HepG2 (cell line): ENCODE results near the gene CCDC97. TPM values are rescaled to one million over a fixed set of nuclear protein-coding genes. Genes with fewer than 3 reads are reported as not detected.

Experiments used
- ATAC-seq: fragments of 200-7000 bp; cut with Tn5 transposase; 3 replicates; pipeline ENCODE4 v1.9.1; 2020; ENCODE audit warnings: mild to moderate bottlenecking, moderate library complexity
- BruUV-seq: library from RNA; stranded (reverse); fragments of 400-500 nt; replicated peaks from 2 replicates; lab custom pipeline; 2021; lab: Mats Ljungman, UMichigan
- CTCF ChIA-PET: fragments of 300-600 bp; formaldehyde crosslinking; extraction: SDS; loops from one replicate; lab custom pipeline; 2021; ENCODE audit warnings: low total read pairs, inconsistent platforms, low intra/inter-chr PET ratio; lab: Yijun Ruan, JAX
- POLR2A ChIA-PET: fragments of 350-600 bp; sonication (Branson Sonifier 250); formaldehyde crosslinking; loops from one replicate; lab custom pipeline; 2020; ENCODE audit warnings: antibody characterized with exemption, inconsistent platforms; lab: Yijun Ruan, JAX
- DNase-seq: peaks from one replicate; pipeline ENCODE4 v3.0.0-alpha.2; 2015; ENCODE audit warnings: low spot score
- FAIRE-seq: peaks from 3 replicates; lab custom pipeline; 2011; peaks lifted over from hg19 to GRCh38; lab: Jason Lieb, UNC
- H2AFZ ChIP-seq: one replicate; pipeline ENCODE4 v1.6.1; 2011; ENCODE audit warnings: low read length, inconsistent platforms
- H3K27ac ChIP-seq: fragments of 300-600 bp; 3 replicates; pipeline ENCODE4 v1.8.0; 2011; ENCODE audit warnings: mixed run types, mild to moderate bottlenecking, mixed read lengths, low read length, inconsistent platforms; ENCODE audit not compliant: insufficient read depth; ENCODE audit errors: extremely low read length
- H3K27me3 ChIP-seq, 2 experiments: fragments of 200-600 bp in 1 of 2; 2 replicates in 1 of 2; 3 replicates in 1 of 2; pipeline versions ENCODE4 v1.6.0 to v1.8.0; 2011; ENCODE audit warnings: low read length in 2 of 2, mild to moderate bottlenecking in 2 of 2, moderate library complexity in 2 of 2, inconsistent platforms in 1 of 2; ENCODE audit not compliant: insufficient read depth in 2 of 2, control insufficient read depth in 1 of 2
- H3K36me3 ChIP-seq, 2 experiments: fragments of 200-600 bp in 1 of 2; replicated peaks in 1 of 2; 2 replicates in 1 of 2; 3 replicates in 1 of 2; pipeline versions ENCODE4 v1.5.1 to v1.8.0; 2011; ENCODE audit warnings: low read length in 2 of 2, inconsistent platforms in 1 of 2; ENCODE audit not compliant: insufficient read depth in 2 of 2, control insufficient read depth in 1 of 2
- H3K4me1 ChIP-seq: 2 replicates; pipeline ENCODE4 v1.5.1; 2012; ENCODE audit warnings: low read length, inconsistent platforms; ENCODE audit not compliant: insufficient read depth
- H3K4me2 ChIP-seq: 2 replicates; pipeline ENCODE4 v1.6.0; 2011; ENCODE audit warnings: low read depth, low read length, inconsistent platforms
- H3K4me3 ChIP-seq, 3 experiments: fragments of 200-600 bp in 1 of 3; sonication (generic), shearing (Covaris generic) in 1 of 3; replicated peaks in 1 of 3; 2 replicates each; pipeline ENCODE4 v1.5.1; 2011 to 2016; ENCODE audit warnings: low read length in 3 of 3, inconsistent platforms in 2 of 3, low read depth in 2 of 3, mild to moderate bottlenecking in 2 of 3, control low read depth in 1 of 3, mixed read lengths in 1 of 3; ENCODE audit not compliant: insufficient read depth in 1 of 3
- H3K79me2 ChIP-seq: one replicate; pipeline ENCODE4 v1.6.1; 2011; ENCODE audit warnings: low read length, inconsistent platforms; ENCODE audit not compliant: insufficient read depth
- H3K9ac ChIP-seq: 2 replicates; pipeline ENCODE4 v1.6.0; 2011; ENCODE audit warnings: mild to moderate bottlenecking, low read depth, low read length, inconsistent platforms; ENCODE audit not compliant: insufficient read depth
- H3K9me3 ChIP-seq: 2 replicates; pipeline ENCODE4 v1.5.1; 2012; ENCODE audit warnings: mild to moderate bottlenecking, low read length
- H4K20me1 ChIP-seq: 2 replicates; pipeline ENCODE4 v1.6.0; 2011; ENCODE audit warnings: inconsistent platforms, mild to moderate bottlenecking, low read length, moderate library complexity; ENCODE audit not compliant: insufficient read depth
- CREB3 ChIP-seq: sonication (generic); formaldehyde crosslinking; IDR thresholded peaks from 2 replicates; pipeline ENCODE4 v1.5.0; 2020; ENCODE audit warnings: missing genetic modification reagents
- EEA1 ChIP-seq: sonication (generic); formaldehyde crosslinking; IDR thresholded peaks from 2 replicates; pipeline ENCODE4 v1.5.1; 2020; ENCODE audit warnings: mild to moderate bottlenecking, missing genetic modification reagents, borderline replicate concordance
- EHMT2 ChIP-seq: fragments of 200-600 bp; sonication (generic); IDR thresholded peaks from 2 replicates; pipeline ENCODE4 v1.7.0; 2017; ENCODE audit warnings: antibody characterized with exemption, low read depth, low read length, borderline replicate concordance
- FOXA1 ChIP-seq, 2 experiments: fragments of 450-650 bp in 1 of 2; sonication (generic) in 1 of 2; formaldehyde crosslinking in 1 of 2; IDR thresholded peaks; 2 replicates each; pipeline versions ENCODE4 v1.4.0 to v1.6.1; 2016 to 2020; ENCODE audit warnings: missing genetic modification reagents in 1 of 2
- KDM5B ChIP-seq: sonication (generic); formaldehyde crosslinking; IDR thresholded peaks from 2 replicates; pipeline ENCODE4 v1.4.0; 2020; ENCODE audit warnings: missing genetic modification reagents, mild to moderate bottlenecking, borderline replicate concordance
- NCOR1 ChIP-seq: fragments of 200-600 bp; sonication (generic); IDR thresholded peaks from 2 replicates; pipeline ENCODE4 v1.7.0; 2017; ENCODE audit warnings: antibody characterized with exemption, low read length, borderline replicate concordance
- SKIL ChIP-seq: sonication (generic); formaldehyde crosslinking; IDR thresholded peaks from 2 replicates; pipeline ENCODE4 v1.8.0; 2022; ENCODE audit warnings: missing genetic modification reagents, mild to moderate bottlenecking, moderate library complexity, borderline replicate concordance
- SMARCE1 ChIP-seq: fragments of 450-650 bp; IDR thresholded peaks from 2 replicates; pipeline ENCODE4 v1.6.1; 2017; ENCODE audit warnings: borderline replicate concordance
- STAT5B ChIP-seq: sonication (generic); formaldehyde crosslinking; IDR thresholded peaks from 2 replicates; pipeline ENCODE4 v1.4.0; 2020; ENCODE audit warnings: missing genetic modification reagents
- TARDBP ChIP-seq: sonication (generic); formaldehyde crosslinking; IDR thresholded peaks from 2 replicates; pipeline ENCODE4 v1.8.0; 2022; ENCODE audit warnings: mild to moderate bottlenecking, missing genetic modification reagents
- TRIM24 ChIP-seq: sonication (generic); formaldehyde crosslinking; IDR thresholded peaks from 2 replicates; pipeline ENCODE4 v1.8.0; 2022; ENCODE audit warnings: mild to moderate bottlenecking, missing genetic modification reagents
- WIZ ChIP-seq: sonication (generic); formaldehyde crosslinking; IDR thresholded peaks from 2 replicates; pipeline ENCODE4 v1.5.1; 2020; ENCODE audit warnings: mild to moderate bottlenecking, missing genetic modification reagents
- ZFP41 ChIP-seq: sonication (generic); formaldehyde crosslinking; IDR thresholded peaks from 2 replicates; pipeline ENCODE4 v1.4.0; 2020; ENCODE audit warnings: mild to moderate bottlenecking, missing genetic modification reagents, borderline replicate concordance
- ZNF205 ChIP-seq: IDR thresholded peaks from 2 replicates; pipeline ENCODE4 v1.6.1; 2018; ENCODE audit warnings: missing biosample characterization, missing genetic modification reagents
- ZNF503 ChIP-seq: sonication (generic); formaldehyde crosslinking; IDR thresholded peaks from 2 replicates; pipeline ENCODE4 v1.4.0; 2020; ENCODE audit warnings: missing genetic modification reagents
- ZNF580 ChIP-seq: IDR thresholded peaks from 2 replicates; pipeline ENCODE4 v1.6.1; 2016; ENCODE audit warnings: low read depth, borderline replicate concordance
- ZNF597 ChIP-seq: sonication (generic); formaldehyde crosslinking; IDR thresholded peaks from 2 replicates; pipeline ENCODE4 v1.5.0; 2020; ENCODE audit warnings: missing genetic modification reagents
- ZNF891 ChIP-seq: sonication (generic); formaldehyde crosslinking; IDR thresholded peaks from 2 replicates; pipeline ENCODE4 v1.5.0; 2020; ENCODE audit warnings: mild to moderate bottlenecking, missing genetic modification reagents
- WGBS: methylation state at CpG from one replicate; pipeline ENCODE4 v1.1.6; 2017; ENCODE audit warnings: low lambda C conversion rate; 5-methylcytosine and 5-hydroxymethylcytosine counted together
- in situ Hi-C: cut with HindIII; loops from 2 replicates; pipeline ENCODE4 v1.10.0; 2017; ENCODE audit warnings: low pct_unique_long_range_greater_than_20kb; ENCODE audit not compliant: extremely low pct_ligation_motif_present
- intact Hi-C: fragments of 100-400 bp; cut with micrococcal nuclease; formaldehyde crosslinking; loops from one replicate; pipeline ENCODE4 v1.10.0; 2022; ENCODE audit not compliant: unreplicated experiment
- polyA plus RNA-seq, 8 experiments: library from polyadenylated mRNA; depleted of rRNA in 3 of 8; stranded (reverse) in 7 of 8; unstranded in 1 of 8; fragments of >200 nt; fragmentation: Illumina TruSeq in 4 of 8; extraction: Trizol in 4 of 8; gene quantifications; 2 replicates each; pipeline versions ENCODE4 v1.2.1 to v1.2.3, GENCODE V29; 2011 to 2016; ENCODE audit warnings: low read depth in 4 of 8, missing spikeins in 1 of 8, mixed read lengths in 1 of 8; ENCODE audit not compliant: insufficient read depth in 1 of 8
- total RNA-seq, 5 experiments: library from RNA; depleted of rRNA; stranded (reverse); fragments of >200 nt; fragmentation: Illumina TruSeq; extraction: Trizol; gene quantifications; 2 replicates each; pipeline ENCODE4 v1.2.3, GENCODE V29; 2016; ENCODE audit warnings: low read depth in 1 of 5

CCDC97 gene
- total and polyA plus RNA-seq, 2 of the 13 experiments (the other 11 are each of a cell fraction or from before 2014, with no cell fraction given) = 6.2 to 7.3 TPM

GRCh38 chr19:41366089-41366488, 56.1 kb downstream of the CCDC97 start:
- in situ Hi-C loops = no loop called here
- Histone ChIP-seq H3K27me3 (no peaks in the 10 kb centered on the region; a peak in 2 of 5 replicates), H3K9ac (no peak overlapping the region), H3K4me3 (no peak overlapping the region), H2AFZ (no peak overlapping the region), H3K4me2 (no peak overlapping the region), H3K9me3 (no peaks in the 10 kb centered on the region), H4K20me1 (no peaks in the 10 kb centered on the region), H3K4me1 (peaks cover 50% of the 10 kb centered on the region), H3K79me2 (peaks cover 19% of the 10 kb centered on the region), H3K27ac (no peak overlapping the region), H3K36me3 (no peaks in the 10 kb centered on the region; a peak in 1 of 5 replicates)
- FAIRE-seq (no peak), ATAC-seq (no peak), DNase-seq (no peak)
- 100% methylated on average over 1 of the region's 1 CpG for WGBS
- intact Hi-C loops = no loop called here
- ChIA-PET POLR2A (interaction anchor here (1.5 to 3.3 kb wide), 2 partner anchors 10 to 74 kb away, joined by 3 to 41 read pairs; partner anchors contain the start of gene DMAC2), CTCF (no interaction called here)
- BruUV-seq = no TSS peak
- TF ChIP-seq ZNF891 = no peak
- TF ChIP-seq ZNF580 (CRISPR knock-in tag) = no peak
- no peak for TF ChIP-seq SMARCE1
- TF ChIP-seq EEA1 (CRISPR knock-in tag) = no peak
- no peak for TF ChIP-seq WIZ (CRISPR knock-in tag)
- TF ChIP-seq SKIL = no peak
- no peak for TF ChIP-seq TARDBP
- TF ChIP-seq ZNF597 = no peak
- no peak for TF ChIP-seq FOXA1 (IDR thresholded peaks at IDR 0.05)
- no peak for TF ChIP-seq FOXA1 (CRISPR knock-in tag; IDR thresholded peaks at IDR 0.05)
- no peak for TF ChIP-seq NCOR1
- no peak for TF ChIP-seq STAT5B
- TF ChIP-seq KDM5B (CRISPR knock-in tag) = no peak
- TF ChIP-seq TRIM24 (CRISPR knock-in tag) = no peak
- no peak for TF ChIP-seq ZNF503 (CRISPR knock-in tag)
- TF ChIP-seq ZFP41 (CRISPR knock-in tag) = no peak
- TF ChIP-seq ZNF205 (CRISPR knock-in tag) = no peak
- no peak for TF ChIP-seq EHMT2
- TF ChIP-seq CREB3 (CRISPR knock-in tag) = no peak
